SKM-1 treated with dmso at 0.1 percent for 144 hours (cell line): ENCODE measurements around the gene SLC8A2.

Source experiments
- DNase-seq: peaks from one replicate; lab custom pipeline; 2025; ENCODE audit not compliant: unreplicated experiment; lab: John Stamatoyannopoulos, UW

SLC8A2 gene

GRCh38 chr19:47432499-47432898 is 39.2 kb downstream of the SLC8A2 start:
- no peak for DNase-seq

GRCh38 chr19:47432091-47432490 is 39.6 kb downstream of the SLC8A2 start:
- no peak for DNase-seq

GRCh38 chr19:47430041-47430802 is 41.5 kb downstream of the SLC8A2 start:
- no peak for DNase-seq

- DNase-seq: no peak
These were observed 42.4 kb downstream of the SLC8A2 start for GRCh38 chr19:47429140-47429793.

GRCh38 chr19:47428177-47428894 is 43.4 kb downstream of the SLC8A2 start:
- no peak for DNase-seq

- DNase-seq: no peak
These were observed 44.2 kb downstream of the SLC8A2 start for GRCh38 chr19:47427241-47428176.

GRCh38 chr19:47423203-47423882 is 48.4 kb downstream of the SLC8A2 start:
- DNase-seq: no peak

GRCh38 chr19:47422417-47423163 is 49.1 kb downstream of the SLC8A2 start:
- no peak for DNase-seq

- no peak for DNase-seq
These were observed 49.8 kb downstream of the SLC8A2 start for GRCh38 chr19:47421844-47422395.

GRCh38 chr19:47421244-47421786 is 50.4 kb downstream of the SLC8A2 start:
- no peak for DNase-seq

- no peak for DNase-seq
These were observed 51.9 kb downstream of the SLC8A2 start for GRCh38 chr19:47419789-47420188.

- no peak for DNase-seq
These were observed 52.5 kb downstream of the SLC8A2 start, which contains the start of gene MEIS3 for GRCh38 chr19:47419030-47419783. MEIS3 (minus strand) TSS chr19:47419527; CDS start chr19:47419081, 446 bp downstream.

- no peak for DNase-seq
These were observed 53.0 kb downstream of the SLC8A2 start for GRCh38 chr19:47418692-47419029.

GRCh38 chr19:47417746-47418691 is 53.7 kb downstream of the SLC8A2 start:
- no peak for DNase-seq

- DNase-seq: no peak
These were observed 54.5 kb downstream of the SLC8A2 start for GRCh38 chr19:47417107-47417745.

GRCh38 chr19:47416643-47416985 is 55.1 kb downstream of the SLC8A2 start:
- no peak for DNase-seq
